Lower lobe of right lung (tissue), 2 donors: ENCODE data around the gene TANC1. TPM values are rescaled to one million over a fixed set of nuclear protein-coding genes. Genes with fewer than 3 reads are reported as not detected.

Source experiments
- ATAC-seq, 2 donors: fragments of 200-7000 bp; cut with Tn5 transposase; one replicate each; pipeline ENCODE4 v1.9.1; 2020 to 2022; ENCODE audit warnings: mild to moderate bottlenecking in 2 of 2, moderate library complexity in 2 of 2
- DNase-seq: peaks from one replicate; pipeline ENCODE4 v3.0.0-alpha.2; 2020
- H3K27ac ChIP-seq: fragments of 200-600 bp; one replicate; pipeline ENCODE4 v1.8.0; 2022
- H3K27me3 ChIP-seq: fragments of 200-600 bp; one replicate; pipeline ENCODE4 v1.8.0; 2022; ENCODE audit warnings: low read depth
- H3K36me3 ChIP-seq: fragments of 200-600 bp; one replicate; pipeline ENCODE4 v1.8.0; 2022; ENCODE audit warnings: mild to moderate bottlenecking
- H3K4me1 ChIP-seq: fragments of 200-600 bp; one replicate; pipeline ENCODE4 v1.8.0; 2022
- H3K4me3 ChIP-seq: fragments of 200-600 bp; one replicate; pipeline ENCODE4 v1.8.0; 2022; ENCODE audit warnings: mild to moderate bottlenecking
- H3K9me3 ChIP-seq: fragments of 200-600 bp; one replicate; pipeline ENCODE4 v1.8.0; 2022
- CTCF ChIP-seq: fragments of 200-600 bp; IDR thresholded peaks from one replicate; pipeline ENCODE4 v1.8.0; 2022; ENCODE audit warnings: antibody characterized with exemption, mild to moderate bottlenecking
- intact Hi-C: fragments of 100-400 bp; cut with DNase I; formaldehyde crosslinking; loops from one replicate; pipeline ENCODE4 v1.11.0; 2022
- total RNA-seq: library from RNA; stranded (reverse); fragmentation: NEBNext Ultra II Directional; extraction: Animal tissue kit (Norgen Biotek cat#: 25700); gene quantifications from one replicate; pipeline ENCODE4 v1.2.1, GENCODE V29; 2021
- donor health status: DM: no; HTN: yes; CAD: no; lungs with severe emphysema.

TANC1 gene
- total RNA-seq, 1 donor from 2014 or later, result 39.5 TPM

GRCh38 chr2:159211447-159212396 lies 243.3 kb downstream of the TANC1 start:
- Histone ChIP-seq H3K36me3 (peaks cover 53% of the 10 kb centered on the region), H3K9me3 (no peaks in the 10 kb centered on the region), H3K27me3 (no peaks in the 10 kb centered on the region), H3K4me1 (peaks cover 5% of the 10 kb centered on the region), H3K4me3 (no peak overlapping the region), H3K27ac (no peak overlapping the region)
- TF ChIP-seq CTCF, result no peak
- DNase-seq, result no peak
- no peak for ATAC-seq
- intact Hi-C loops, result no loop called here

GRCh38 chr2:159213296-159213695 lies 244.9 kb downstream of the TANC1 start:
- intact Hi-C loops, result no loop called here
- ATAC-seq, result no peak

GRCh38 chr2:159214325-159214865 lies 246.0 kb downstream of the TANC1 start:
- no peak overlapping the region for H3K4me3 ChIP-seq
- peak in 1 of 2 donors; percentile 17 for ATAC-seq
- no peak for DNase-seq
- peaks cover 5% of the 10 kb centered on the region for H3K4me1 ChIP-seq
- TF ChIP-seq CTCF, result no peak
- no peaks in the 10 kb centered on the region for H3K9me3 ChIP-seq
- intact Hi-C loops, result no loop called here
- no peak overlapping the region for H3K27ac ChIP-seq
- H3K27me3 ChIP-seq, result no peaks in the 10 kb centered on the region
- H3K36me3 ChIP-seq, result peaks cover 65% of the 10 kb centered on the region

More at GRCh38 chr2:159213296-159213695, 244.9 kb downstream of the TANC1 start:
- Histone ChIP-seq H3K36me3 (peaks cover 59% of the 10 kb centered on the region), H3K27me3 (no peaks in the 10 kb centered on the region), H3K4me3 (no peak overlapping the region), H3K4me1 (peaks cover 5% of the 10 kb centered on the region), H3K27ac (no peak overlapping the region), H3K9me3 (no peaks in the 10 kb centered on the region)
- no peak for DNase-seq
- TF ChIP-seq CTCF, result no peak

GRCh38 chr2:159215116-159215515 lies 246.7 kb downstream of the TANC1 start:
- Histone ChIP-seq H3K4me1 (peaks cover 5% of the 10 kb centered on the region), H3K36me3 (peaks cover 71% of the 10 kb centered on the region), H3K27ac (no peak overlapping the region), H3K27me3 (no peaks in the 10 kb centered on the region), H3K4me3 (no peak overlapping the region), H3K9me3 (no peaks in the 10 kb centered on the region)
- ATAC-seq, result no peak
- no peak for TF ChIP-seq CTCF
- intact Hi-C loops, result no loop called here
- DNase-seq, result no peak

GRCh38 chr2:159217676-159218075 lies 249.2 kb downstream of the TANC1 start:
- no peak for TF ChIP-seq CTCF
- Histone ChIP-seq H3K4me1 (no peaks in the 10 kb centered on the region), H3K4me3 (no peak overlapping the region), H3K27me3 (no peaks in the 10 kb centered on the region), H3K27ac (no peak overlapping the region), H3K36me3 (peaks cover 86% of the 10 kb centered on the region), H3K9me3 (no peaks in the 10 kb centered on the region)
- ATAC-seq (no peak), DNase-seq (no peak)
- intact Hi-C loops, result no loop called here
